ENCODE measurements around the gene ACVR1B.

Gene ACVR1B

GRCh38 chr12:51942501-51943000 is 8.9 kb upstream of the ACVR1B start:
- no peak for DNase-seq (ENCODE audit: low read depth)

DNA sequence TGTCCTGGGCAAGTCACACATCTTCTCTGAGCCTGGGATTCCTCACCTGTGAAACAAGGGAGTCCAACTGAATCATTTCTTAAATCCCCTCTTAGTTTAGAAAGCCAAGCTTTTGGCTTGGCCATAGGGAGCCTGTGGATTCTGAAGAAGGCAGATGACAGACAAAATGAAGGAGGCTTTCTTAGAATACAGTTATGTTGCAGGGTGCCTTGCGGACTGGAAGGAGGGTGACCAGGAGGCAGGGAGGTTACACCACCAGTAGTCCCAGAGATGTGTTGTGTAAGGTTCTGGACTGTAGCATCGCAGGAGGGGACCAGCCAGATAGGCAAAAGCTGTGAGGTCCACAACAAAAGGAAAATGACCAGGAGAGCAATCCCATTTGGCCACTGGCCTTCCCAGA is 8.2 kb upstream of the ACVR1B start:
- no peak for DNase-seq (ENCODE audit: low read depth)

DNA sequence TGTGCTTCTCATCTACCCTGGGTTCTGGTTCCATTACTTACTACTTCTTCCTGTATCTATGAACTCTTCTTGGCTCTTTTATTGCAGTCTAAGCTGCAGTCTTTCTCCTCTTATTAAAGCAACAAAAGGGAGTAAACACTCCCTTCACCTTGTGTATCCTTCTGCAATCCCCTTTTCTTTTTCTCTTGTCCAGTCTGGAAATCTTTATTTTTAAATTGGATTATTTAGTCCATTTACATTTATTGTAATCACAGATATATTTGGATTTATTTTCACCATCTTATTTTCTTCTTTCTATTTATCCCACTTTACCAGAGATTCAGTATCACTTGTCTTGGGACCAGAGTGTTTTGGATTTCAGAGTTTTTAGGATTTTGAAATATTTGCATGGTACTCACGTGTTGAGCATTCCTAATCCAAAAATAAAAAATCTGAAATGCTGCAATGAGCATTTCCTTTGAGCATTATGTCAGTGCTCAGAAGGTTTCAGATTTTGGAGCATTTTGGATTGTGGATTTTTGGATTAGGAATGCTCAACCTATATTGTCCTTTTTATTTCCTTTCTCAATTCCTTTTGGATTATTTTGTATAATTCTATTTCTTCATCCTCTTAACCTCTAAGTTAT is 6.8 kb upstream of the ACVR1B start:
- DNase-seq (ENCODE audit: low read depth) = no peak

GRCh38 chr12:51947246-51947996 is 4.1 kb upstream of the ACVR1B start:
- no peak for DNase-seq (ENCODE audit: low read depth)

GRCh38 chr12:51948066-51948465 is 3.4 kb upstream of the ACVR1B start:
- no peak for DNase-seq (ENCODE audit: low read depth)

DNA sequence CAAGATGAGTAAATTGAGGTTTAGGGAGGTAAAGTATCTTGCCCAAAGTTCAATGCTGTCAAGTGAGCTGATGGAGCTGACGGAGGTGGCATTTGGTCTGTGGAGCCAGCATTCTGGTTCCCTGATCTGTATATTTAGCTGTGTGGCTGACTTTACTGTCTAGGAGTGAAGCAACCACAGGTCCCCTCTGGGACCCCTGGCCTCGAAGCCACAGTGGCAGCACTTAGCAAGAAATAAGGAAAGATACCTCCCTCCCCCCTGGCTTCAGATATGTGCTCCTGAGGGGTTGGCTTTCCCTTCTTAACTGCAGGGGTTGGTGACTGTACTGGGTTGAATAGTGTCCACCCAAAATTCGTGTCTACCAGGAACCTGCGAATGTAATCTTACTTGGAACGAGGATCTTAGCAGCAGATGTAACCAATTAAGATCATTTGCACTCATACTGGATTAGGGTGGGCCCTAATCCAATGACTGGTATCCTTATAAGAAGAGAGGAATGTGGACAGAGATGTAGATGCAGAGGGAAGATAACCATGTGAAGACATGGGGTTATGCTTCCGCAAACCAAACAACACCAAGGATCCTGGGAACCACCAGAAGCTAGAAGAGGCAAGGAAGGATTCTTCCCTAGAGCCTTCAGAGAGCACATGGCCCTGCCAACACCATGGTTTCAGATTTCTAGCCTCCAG is 2.0 kb upstream of the ACVR1B start:
- DNase-seq (ENCODE audit: low read depth) = no peak

DNA sequence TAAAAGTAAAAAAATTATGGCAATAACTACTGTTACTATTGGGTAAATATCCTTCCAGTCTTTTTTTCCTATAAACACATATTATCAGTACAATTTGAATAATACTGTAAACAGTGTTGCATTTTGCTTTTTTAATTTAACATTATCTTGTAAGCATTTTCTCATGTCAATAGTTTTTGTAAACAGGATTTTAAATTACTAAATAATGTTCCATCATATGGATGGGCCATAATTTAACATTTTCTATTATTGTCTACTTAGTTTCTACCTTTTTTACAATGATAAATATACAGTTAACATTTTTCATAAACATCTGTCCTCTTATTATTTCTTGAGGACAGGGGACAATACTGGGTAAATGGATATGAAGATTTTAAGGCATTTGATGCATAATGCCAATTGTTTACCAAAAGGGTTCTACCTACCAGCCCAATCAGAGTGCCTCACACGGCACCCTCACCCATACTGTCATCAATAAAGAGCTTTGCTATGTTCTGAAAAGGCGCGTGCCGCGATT is 759 bp upstream of the ACVR1B start:
- no peak for DNase-seq (ENCODE audit: low read depth)

- no peak for DNase-seq (ENCODE audit: low read depth)
These were observed 584 bp downstream of the ACVR1B start for GRCh38 chr12:51951843-51952722.

- no peak for DNase-seq (ENCODE audit: low read depth)
These were observed 1.6 kb downstream of the ACVR1B start for GRCh38 chr12:51953089-51953488.

DNA sequence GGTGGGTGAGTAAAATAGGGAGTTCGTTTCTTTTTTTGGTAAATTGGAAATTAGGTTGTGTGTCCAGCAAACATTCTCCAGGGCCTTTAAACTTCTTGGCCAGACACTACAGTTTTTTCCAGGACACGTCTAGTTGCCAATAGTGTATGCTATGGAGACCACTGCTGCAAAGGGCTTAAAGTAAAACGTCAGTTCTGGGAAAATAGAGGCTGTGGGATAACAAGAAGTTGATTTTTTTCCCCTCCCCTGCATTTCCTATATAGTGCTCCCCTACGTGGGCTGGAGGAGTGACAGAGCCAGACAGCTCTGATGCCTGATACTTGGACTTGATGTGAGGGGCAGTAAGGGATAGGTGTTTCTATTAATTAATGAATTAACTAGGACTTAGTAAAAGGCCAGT is 2.4 kb downstream of the ACVR1B start:
- DNase-seq (ENCODE audit: low read depth) = no peak

DNA sequence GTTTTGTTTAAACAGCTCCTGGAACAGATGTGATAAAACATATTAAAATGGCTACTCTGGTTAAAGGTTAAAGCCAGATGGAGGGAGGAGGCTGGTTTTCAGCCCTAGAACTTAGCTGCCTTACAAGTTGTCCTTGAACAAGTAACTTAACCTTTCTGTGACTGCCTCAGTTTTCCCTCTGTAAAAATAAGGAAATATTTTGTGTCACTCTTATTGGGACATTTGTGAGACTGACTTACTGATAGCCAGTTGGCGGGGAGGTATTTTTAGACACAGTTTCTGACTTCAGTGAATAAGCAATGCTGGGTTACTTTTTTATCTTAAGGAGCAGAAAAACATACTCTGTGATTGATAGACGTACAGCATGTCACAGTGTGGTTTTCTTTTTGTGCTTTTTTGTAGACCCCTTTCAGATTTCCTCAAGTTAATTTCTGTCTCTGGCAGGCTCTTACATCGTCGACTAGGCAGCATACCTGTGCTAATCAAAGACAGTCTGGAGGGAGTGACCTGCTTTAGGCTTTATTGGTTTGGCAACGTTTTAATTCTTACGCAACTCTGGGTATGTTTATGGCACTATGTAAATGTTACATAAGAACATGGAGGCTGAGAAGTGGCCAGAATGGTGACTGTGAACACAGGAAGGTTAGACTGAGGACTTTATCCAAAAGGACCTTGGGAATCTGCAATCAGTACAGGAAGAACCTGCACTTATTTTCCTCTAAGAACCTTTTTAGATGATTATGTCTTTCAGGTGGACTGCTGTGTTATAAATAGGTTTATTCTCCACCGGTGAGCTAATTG is 3.3 kb downstream of the ACVR1B start:
- DNase-seq (ENCODE audit: low read depth) = no peak

DNA sequence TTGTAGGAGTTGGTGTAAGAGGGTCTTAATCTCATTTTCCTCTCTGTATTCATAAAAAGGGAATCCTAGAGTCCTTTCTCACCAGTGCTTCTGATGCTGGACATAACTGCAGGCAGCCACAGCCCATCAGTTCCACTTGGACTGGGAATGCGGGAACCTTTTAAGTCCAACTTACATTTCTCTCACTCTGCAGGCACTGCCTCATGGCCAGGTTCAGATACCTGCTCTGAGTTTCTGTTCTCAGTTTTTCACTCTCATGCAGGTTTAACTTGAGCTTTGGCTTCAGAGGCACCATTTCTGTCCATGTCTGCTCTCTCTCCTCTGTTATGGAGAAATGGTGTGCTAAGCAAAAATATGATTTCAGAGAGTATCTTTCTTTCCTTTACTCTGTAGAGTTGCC is 4.2 kb downstream of the ACVR1B start:
- no peak for DNase-seq (ENCODE audit: low read depth)

- no peak for DNase-seq (ENCODE audit: low read depth)
These were observed 7.0 kb downstream of the ACVR1B start for GRCh38 chr12:51958542-51958941.

DNA sequence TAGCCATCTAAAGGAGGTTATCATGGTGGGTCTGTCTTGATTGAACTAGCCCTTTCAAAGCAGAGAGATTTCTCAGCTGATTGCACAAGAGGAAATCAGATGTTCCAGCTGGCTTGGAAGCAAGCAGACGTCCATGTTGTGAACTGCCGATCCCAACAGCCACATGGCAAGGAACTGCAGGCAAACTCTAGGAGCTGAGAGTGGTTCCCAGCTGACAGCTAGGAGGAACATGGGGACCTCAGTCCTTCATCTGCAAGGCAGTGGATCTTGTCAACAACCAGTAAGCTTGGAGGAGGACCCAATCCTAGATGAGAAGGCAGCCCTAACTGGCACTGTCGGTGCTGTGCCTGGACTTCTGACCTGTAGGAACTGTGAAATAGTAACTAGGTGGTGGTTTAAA is 7.7 kb downstream of the ACVR1B start:
- DNase-seq (ENCODE audit: low read depth) = no peak

- DNase-seq (ENCODE audit: low read depth) = no peak
These were observed 8.4 kb downstream of the ACVR1B start for GRCh38 chr12:51959921-51960320.

DNA sequence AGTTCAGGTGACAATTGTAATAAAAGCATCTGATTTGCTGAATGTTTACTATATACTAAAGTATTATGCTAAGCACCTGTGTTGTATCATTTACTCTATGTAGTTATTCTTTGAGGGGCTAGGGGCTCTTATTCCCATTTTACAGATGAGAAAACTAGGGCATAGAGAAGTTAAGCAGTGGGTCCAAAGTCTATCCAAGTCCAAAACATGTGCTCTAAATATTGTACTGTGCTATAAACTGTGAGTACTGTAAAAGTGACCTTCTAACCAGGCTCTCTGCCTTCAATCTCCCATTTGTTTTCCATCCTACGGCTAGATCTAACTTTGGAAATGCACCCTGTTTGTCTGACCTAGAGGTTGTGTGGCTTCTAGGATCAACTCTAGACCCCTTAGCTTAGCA is 9.0 kb downstream of the ACVR1B start:
- DNase-seq (ENCODE audit: low read depth) = no peak

DNA sequence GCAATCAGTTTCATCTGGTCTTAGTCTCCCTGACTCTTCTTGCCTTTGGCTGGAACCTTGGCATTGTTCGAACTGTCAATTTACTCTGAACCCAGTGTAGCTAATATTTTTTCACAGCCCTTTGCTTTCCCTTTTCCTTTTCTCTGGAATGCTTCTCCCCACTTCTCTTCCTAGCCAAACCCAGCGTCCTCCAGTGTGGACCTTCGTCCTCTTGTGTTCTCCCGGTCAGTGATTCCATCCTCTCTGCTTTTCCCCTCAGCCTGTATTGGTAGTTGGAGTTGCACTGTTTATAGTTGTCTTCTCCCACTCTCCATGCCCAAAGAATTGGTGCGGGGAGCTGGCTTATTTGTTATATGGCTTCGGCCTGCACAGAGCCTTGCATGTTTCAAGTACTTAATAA is 9.4 kb downstream of the ACVR1B start:
- no peak for DNase-seq (ENCODE audit: low read depth)

DNA sequence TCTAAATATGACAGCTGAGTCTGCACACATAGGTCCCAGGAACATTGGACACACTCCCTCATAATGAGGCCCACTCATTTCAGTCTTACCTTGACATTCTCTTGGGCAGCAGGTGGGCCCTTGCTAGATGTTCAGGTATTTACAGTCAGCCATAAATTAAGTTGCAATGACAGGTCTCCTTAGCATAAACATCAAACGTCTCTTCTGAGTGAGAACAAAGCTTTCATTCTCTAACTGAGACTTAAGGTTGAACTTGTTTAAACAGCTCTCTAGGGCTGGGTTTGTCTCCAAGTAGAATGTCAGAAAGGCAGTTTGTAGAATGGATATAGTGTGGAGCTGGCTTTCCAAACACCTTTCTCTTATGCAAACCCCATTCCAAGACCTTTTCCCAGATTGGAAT is 10.3 kb downstream of the ACVR1B start:
- no peak for DNase-seq (ENCODE audit: low read depth)

- no peak for DNase-seq (ENCODE audit: low read depth)
These were observed 11.2 kb downstream of the ACVR1B start for GRCh38 chr12:51962737-51963136.

DNA sequence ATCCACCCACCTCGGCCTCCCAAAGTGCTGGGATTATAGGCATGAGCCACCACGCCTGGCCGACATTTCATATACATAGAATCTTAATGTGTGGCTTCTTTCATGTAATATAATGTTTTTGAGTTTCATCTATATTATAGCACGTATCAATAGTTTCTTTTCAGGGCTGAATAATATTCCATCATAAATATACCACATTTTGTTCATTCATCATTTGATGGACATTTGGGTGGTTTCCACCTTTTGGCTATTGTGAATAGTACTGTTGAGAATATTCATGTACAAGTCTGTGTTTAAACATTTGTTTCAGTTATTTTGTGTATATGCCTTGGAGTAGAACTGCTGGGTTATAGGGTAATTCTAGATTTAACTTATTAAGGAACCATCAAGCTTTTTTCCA is 12.0 kb downstream of the ACVR1B start:
- no peak for DNase-seq (ENCODE audit: low read depth)

DNA sequence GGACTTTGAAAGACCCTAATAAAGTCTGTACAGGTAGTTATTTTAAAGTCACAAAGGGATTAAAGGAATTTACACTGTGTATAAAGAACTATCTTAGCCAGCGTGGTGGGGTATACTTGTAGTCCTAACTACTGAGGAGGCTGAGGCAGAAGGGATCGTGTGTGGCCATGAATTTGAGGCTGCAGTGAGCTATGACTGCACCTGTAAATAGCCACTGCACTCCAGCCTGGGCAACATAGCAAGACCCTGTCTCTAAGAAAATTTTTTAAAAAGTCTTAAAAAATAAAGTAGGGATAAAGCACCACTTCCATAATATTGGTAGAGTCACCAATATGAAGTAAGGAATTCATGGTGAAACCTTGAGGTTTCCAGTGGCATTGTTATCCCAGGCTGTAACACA is 18.1 kb downstream of the ACVR1B start:
- no peak for DNase-seq (ENCODE audit: low read depth)

Data from HS-5 (cell line).